K562 (cell line): ENCODE results near the gene KCNC4. TPM values are rescaled to one million over a fixed set of nuclear protein-coding genes. Genes with fewer than 3 reads are reported as not detected.
A peak's percentile ranks its signal among the peaks of the same experiment; 100 is the strongest.

Experiments used
- polyA plus RNA-seq, 8 experiments: library from polyadenylated mRNA; depleted of rRNA in 4 of 8; stranded (reverse) in 5 of 8; unstranded in 3 of 8; fragments of >200 nt; fragmentation: Nextera tagmentation in 2 of 8; fragmentation: Illumina TruSeq in 1 of 8; extraction: Ambion mirVana in 2 of 8; extraction: Trizol in 1 of 8; gene quantifications; 2 replicates each; pipeline versions ENCODE4 v1.2.1 to v1.2.3, GENCODE V29; 2011 to 2014; ENCODE audit warnings: inconsistent platforms in 1 of 8, missing spikeins in 1 of 8
- total RNA-seq, 7 experiments: library from RNA; depleted of rRNA in 6 of 7; stranded (reverse); fragments of >200 nt in 6 of 7; fragmentation: Illumina TruSeq in 2 of 7; extraction: Trizol in 2 of 7; gene quantifications; 2 replicates each; pipeline versions ENCODE4 v1.2.1 to v1.2.3, GENCODE V29; 2011 to 2021; ENCODE audit warnings: low replicate concordance in 1 of 7
- TF ChIP-seq, protein P1 (sequence below): sonication (generic); formaldehyde crosslinking; IDR thresholded peaks from 2 replicates; pipeline ENCODE4 v1.8.0; 2023; ENCODE audit warnings: missing genetic modification reagents, mild to moderate bottlenecking, borderline replicate concordance

The KCNC4 gene
- total and polyA plus RNA-seq, 9 of the 15 experiments (the other 6 are each of a cell fraction or from before 2014, with no cell fraction given), result 0.07 to 1.8 (median 0.73) TPM

DNA sequence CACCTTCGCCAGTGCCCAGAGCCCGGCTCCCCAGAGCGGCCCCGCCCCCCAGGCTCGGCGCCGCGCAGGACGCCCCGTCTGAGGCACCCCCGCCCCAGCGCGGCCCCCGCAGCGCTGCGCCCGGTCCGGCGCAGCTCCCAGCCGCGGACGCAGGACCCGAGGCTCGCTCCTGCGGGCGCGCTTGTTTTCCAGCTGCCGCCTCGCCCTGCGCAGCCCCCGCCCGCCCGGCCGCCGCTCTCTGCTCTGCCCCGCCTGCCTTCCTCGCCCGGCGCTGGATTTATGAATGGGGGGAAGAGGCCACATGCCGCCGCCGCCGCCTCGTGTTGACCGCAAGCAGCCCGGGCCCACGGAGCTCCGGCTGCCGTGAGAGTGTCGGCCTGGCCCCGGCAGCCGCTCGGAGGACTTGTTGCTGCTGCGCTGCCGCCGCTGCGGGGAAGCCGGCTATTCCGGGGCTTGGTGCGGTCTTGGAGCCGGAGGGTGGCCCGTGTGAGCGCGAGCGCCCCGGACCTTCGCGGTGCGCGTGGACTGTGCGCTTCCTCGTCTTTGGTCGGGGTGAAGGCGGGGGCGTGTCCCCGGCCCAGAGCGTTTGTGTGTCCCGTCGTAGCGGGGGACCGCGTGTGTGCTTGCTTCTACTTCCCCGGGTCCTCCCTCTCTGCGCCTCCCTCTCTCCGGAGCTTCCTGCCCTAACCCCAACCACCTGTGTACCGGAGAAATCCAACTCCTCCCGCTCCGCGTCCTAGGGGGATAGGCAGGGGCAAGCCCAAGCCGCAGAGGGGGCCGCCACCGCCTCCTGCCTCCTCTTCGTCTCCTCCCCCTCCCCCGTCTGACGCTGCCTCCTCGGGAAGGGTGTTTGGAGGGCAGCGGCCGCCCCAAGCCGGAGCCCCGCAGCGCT lies 736 bp downstream of the KCNC4 start (continued):
- TF ChIP-seq, protein P1, sequence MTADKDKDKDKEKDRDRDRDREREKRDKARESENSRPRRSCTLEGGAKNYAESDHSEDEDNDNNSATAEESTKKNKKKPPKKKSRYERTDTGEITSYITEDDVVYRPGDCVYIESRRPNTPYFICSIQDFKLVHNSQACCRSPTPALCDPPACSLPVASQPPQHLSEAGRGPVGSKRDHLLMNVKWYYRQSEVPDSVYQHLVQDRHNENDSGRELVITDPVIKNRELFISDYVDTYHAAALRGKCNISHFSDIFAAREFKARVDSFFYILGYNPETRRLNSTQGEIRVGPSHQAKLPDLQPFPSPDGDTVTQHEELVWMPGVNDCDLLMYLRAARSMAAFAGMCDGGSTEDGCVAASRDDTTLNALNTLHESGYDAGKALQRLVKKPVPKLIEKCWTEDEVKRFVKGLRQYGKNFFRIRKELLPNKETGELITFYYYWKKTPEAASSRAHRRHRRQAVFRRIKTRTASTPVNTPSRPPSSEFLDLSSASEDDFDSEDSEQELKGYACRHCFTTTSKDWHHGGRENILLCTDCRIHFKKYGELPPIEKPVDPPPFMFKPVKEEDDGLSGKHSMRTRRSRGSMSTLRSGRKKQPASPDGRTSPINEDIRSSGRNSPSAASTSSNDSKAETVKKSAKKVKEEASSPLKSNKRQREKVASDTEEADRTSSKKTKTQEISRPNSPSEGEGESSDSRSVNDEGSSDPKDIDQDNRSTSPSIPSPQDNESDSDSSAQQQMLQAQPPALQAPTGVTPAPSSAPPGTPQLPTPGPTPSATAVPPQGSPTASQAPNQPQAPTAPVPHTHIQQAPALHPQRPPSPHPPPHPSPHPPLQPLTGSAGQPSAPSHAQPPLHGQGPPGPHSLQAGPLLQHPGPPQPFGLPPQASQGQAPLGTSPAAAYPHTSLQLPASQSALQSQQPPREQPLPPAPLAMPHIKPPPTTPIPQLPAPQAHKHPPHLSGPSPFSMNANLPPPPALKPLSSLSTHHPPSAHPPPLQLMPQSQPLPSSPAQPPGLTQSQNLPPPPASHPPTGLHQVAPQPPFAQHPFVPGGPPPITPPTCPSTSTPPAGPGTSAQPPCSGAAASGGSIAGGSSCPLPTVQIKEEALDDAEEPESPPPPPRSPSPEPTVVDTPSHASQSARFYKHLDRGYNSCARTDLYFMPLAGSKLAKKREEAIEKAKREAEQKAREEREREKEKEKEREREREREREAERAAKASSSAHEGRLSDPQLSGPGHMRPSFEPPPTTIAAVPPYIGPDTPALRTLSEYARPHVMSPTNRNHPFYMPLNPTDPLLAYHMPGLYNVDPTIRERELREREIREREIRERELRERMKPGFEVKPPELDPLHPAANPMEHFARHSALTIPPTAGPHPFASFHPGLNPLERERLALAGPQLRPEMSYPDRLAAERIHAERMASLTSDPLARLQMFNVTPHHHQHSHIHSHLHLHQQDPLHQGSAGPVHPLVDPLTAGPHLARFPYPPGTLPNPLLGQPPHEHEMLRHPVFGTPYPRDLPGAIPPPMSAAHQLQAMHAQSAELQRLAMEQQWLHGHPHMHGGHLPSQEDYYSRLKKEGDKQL (CRISPR knock-in tag), result 0 out of 2 replicates have a peak, but pooled peaks have one; percentile 31
